T-helper 1 cell (primary cell): ENCODE results near the gene DMBT1.
"Not testable (repeated sequence)": the region's sequence is repeated elsewhere in the genome, so short reads cannot be mapped to it uniquely, and the experiment has no call there.

Source experiments
- DNase-seq, 5 donors: peaks; one replicate each; pipeline ENCODE4 v3.0.0-alpha.2; 2012 to 2020

The DMBT1 gene

DNA sequence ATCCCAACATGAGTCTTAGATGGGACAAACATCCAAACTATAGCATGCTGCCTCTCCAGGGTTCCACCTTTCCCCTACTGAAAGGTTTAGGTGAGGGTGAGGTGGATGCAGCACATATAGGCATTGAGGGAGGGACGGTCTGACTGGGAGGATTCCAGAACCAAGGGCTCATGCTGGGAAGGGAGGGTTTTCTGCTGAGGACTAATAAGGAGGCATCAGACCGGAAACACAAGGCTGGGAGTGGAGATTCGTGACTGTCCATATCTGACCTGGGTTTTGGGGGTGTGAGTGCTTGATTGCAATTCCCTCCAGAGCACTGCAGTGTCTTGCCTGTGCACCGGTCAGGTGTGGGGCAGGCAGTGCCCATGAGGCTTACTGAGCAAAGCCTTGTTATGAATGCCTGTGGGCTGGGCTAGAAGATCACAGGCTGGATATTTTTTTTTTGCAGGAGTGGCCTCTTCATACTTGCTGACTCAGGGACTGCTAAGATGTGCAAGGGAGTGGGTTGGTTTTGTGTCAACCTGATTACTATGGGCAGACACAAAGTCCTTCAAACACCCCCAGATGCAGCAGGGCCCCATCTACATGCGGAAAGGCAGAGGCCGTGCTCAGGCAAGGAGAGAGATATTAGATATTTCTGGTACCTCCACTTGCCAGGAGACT is 26.7 kb downstream of the DMBT1 start:
- no peak for DNase-seq

DNA sequence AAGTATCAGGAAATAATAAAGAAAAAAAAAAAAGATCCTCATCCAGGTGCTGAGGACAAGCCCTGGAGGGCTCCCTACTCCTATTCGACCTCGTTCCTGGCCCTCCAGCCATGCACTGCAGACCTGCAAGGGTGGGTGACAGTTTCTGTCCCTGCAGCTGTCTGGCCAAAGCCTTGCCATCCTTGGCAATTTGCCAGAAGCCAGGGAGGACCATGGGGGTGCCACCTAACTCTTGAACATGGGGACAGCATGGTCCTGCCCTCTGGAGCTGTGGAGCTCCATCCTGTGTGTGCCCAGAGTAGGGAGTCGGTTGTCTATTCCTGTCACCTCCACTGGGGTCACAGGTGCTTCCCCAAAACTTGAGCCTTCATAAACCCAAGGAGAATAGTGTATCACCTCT is 27.8 kb downstream of the DMBT1 start:
- DNase-seq: no peak

DNA sequence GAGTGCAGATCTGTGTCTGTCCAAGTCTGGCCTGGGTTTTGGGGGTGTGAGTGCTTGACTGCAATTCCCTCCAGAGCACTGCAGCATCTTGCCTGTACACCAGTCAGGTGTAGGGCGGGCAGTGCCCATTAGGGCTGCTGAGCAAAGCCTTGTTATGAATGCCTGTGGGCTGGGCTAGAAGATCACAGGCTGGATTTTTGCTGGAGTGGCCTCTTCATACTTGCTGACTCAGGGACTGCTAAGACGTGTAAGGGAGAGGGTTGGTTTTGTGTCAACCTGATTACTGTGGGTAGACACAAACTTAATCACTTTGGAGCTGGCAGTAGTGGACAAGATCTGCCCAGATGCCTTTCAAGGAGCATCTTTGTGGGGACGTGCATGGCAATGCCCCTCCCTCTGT is 29.6 kb downstream of the DMBT1 start:
- no peak for DNase-seq

DNA sequence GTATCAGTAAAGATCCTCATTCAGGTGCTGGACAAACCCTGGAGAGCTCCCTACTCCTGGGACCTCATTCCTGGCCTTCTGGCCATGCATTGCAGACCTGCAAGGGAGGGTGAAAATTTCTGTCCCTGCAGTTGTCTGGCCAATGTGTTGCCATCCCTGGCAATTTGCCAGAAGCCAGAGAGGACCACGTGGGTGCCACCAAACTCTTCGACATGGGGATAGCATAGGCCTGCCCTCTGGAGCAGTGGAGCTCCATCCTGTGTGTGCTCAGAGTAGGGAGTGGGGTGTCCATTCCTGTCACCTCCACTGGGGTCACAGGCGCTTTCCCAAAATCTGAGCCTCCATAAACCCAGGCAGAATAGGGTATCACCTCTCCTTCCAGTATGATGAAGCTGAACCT is 31.2 kb downstream of the DMBT1 start:
- no peak for DNase-seq

DNA sequence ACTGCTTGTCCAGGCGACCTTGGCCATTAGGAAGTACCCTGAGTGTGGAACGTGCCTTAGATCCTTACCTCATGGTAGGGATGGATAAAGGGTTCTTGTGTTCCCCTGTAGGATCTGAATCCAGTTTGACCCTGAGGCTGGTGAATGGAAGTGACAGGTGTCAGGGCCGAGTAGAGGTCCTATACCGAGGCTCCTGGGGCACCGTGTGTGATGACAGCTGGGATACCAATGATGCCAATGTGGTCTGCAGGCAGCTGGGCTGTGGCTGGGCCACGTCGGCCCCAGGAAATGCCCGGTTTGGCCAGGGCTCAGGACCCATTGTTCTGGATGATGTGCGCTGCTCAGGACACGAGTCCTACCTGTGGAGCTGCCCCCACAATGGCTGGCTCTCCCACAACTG is 31.6 kb downstream of the DMBT1 start:
- no peak for DNase-seq

DNA sequence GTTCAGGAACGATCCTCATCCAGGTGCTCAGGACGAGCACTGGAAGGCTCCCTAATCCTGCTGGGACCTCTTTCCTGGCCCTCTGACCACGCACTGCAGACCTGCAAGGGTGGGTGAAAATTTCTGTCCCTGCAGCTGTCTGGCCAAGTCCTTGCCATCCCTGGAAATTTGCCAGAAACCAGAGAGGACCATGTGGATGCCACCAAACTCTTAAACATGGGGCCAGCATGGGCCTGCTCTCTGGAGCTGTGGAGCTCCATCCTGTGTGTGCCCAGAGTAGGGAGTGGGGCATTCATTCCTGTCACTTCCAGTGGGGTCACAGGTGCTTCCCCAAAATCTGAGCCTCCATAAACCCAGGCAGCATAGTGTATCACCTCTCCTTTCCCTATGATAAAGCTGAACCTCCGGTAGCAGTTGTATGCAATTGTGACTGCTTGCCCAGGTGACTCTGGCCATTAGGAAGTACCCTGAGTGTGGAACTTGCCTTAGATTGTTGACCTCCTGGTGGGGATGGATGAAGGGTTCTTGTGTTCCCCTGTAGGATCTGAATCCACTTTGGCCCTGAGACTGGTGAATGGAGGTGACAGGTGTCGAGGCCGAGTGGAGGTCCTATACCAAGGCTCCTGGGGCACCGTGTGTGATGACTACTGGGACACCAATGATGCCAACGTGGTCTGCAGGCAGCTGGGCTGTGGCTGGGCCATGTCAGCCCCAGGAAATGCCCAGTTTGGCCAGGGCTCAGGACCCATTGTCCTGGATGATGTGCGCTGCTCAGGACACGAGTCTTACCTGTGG is 57.1 kb downstream of the DMBT1 start:
- no peak for DNase-seq

DNA sequence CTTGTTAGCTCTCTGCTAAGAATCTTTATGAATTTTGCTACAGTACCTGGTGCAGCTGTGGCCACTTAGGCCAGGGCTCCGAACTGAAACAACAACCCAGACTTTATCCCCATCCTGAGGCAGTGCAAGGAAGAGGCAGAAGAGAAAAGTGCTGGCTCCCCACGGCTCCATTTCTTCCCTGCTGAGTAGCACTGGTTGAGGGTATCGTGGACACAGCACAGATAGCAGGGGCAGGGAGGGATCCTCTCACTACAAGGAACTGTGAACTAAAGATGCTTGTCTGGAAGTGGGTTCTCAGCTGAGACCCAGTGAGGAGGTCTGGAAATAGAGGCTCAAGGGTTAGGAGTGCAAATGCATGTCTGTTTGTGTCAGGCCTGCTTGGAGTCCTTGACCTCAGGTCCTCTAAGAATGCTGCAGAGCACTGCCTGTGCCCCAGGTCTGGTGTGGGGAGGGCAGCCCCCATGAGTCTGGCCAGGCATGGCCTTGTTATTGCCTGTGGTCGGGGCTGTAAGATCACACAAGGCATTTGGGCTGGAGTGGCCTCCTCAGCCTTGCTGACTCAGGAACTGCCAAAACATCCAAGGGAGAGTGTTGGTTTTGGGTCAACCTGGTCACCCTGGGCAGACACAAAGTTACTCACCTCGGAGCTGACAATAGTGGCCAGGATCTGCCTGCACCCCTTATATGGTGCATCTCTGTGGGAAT is 58.1 kb downstream of the DMBT1 start:
- DNase-seq: no peak

DNA sequence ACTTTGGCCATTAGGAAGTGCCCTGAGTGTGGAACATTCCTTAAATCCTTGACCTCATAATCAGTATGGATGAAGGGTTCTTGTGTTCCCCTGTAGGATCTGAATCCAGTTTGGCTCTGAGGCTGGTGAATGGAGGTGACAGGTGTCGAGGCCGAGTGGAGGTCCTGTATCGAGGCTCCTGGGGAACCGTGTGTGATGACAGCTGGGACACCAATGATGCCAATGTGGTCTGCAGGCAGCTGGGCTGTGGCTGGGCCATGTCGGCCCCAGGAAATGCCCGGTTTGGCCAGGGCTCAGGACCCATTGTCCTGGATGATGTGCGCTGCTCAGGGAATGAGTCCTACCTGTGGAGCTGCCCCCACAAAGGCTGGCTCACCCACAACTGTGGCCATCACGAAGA is 60.4 kb downstream of the DMBT1 start:
- DNase-seq: not testable (repeated sequence)

DNA sequence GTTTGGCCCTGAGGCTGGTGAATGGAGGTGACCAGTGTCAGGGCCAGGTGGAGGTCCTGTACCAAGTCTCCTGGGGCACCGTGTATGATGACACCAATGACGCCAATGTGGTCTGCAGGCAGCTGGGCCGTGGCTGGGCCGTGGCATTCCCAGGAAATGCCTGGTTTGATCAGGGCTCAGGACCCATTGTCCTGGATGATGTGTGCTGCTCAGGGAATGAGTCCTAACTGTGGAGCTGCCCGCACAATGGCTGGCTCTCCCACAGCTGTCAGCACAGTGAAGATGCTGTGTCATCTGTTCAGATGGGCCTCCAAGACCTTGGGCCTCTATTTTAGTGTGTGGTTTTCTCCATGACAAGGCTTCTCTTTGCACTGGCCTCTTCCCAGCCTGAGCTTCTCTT is 64.0 kb downstream of the DMBT1 start:
- no peak for DNase-seq

DNA sequence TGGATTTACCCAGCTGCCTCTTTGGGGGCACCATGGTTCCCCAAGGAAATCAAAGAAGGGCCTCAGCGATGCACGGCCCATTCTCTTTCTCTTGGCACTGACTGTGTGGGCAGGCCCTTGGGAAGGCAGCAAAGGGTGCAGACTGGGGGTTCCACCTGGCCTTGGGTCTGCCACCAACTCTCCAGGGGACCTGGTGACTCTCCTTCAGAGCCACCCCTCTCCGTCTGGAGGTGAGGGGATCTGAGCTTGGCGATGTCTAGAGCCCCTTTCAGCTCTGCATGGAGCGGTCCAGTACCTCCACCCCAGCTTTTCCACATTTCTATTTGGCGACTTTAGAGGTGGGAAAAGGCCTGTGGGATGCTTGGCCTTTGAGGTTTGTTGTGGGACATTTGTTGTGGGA is 70.0 kb downstream of the DMBT1 start:
- DNase-seq: no peak

DNA sequence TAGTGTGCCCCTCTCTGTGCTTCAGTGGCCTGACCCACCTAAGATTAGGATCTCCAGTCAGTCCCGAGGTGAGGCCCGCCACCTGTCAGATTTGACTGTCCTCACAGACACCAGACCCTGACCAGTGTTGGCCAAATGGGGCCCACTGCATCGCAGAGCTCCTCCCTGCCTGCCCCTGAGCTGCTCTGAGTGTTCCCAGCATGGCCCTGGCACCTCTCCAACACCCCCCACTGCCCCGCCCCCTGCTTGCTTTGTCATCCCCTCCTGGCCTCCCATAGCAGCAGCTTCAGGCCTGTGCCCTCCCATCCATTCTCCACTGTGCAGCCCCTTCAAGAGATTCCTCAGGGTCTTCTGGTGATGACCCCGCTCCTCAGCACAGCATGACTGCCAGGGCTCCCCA is 71.5 kb downstream of the DMBT1 start:
- no peak for DNase-seq

DNA sequence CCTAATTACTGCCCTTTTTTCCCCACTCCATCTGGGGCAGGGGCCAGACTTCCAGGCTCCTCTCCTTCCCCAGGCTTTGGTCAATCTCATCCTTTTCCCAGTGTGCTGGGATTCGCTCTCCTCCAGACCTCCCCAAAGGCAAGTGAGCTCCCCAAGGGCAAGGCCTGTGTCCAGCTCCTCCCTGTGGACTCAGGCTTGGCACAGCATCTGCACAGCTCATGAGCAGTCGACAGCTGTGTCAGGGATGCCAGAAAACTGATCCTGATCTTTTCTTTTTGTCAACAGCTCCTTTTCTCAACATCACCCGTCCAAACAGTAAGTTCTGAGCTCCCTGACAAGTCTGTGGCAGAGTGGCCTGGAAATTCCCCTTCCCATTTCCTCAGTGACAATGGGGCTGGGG is 72.0 kb downstream of the DMBT1 start:
- DNase-seq: no peak

DNA sequence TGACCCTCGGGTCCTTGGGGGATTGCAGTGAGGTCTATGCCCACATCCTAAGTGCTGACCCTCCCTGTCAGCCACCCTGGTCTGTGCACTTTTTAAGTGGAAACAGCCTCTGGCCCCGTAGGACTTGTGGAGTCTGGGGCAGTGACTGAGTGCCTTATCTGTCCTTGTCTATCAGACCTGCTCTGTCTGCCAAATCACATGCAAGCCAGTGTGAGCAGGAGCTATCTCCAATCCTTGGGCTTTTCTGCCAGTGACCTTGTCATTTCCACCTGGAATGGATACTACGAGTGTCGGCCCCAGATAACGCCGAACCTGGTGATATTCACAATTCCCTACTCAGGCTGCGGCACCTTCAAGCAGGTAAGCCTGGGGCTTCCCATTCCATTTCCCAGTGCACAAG is 76.4 kb downstream of the DMBT1 start:
- DNase-seq: no peak

DNA sequence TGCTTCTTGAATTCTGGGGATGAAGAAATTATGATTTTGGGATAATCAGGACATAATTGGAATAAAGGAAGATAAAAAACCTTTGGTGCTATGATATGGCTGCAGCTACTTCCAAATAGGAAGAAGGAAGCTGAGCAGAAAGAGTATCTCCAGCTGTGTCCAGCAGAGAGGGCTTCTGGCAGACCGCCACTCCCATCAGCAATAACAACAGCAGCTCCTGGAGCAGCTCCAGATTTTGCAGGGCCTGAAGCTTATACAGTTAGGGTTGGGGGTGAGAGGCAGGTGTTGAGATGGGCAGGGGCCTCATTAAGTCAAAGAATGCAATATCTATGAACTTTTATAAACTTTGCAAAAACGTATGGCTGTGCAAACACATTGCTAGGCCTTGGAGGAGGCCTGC is 76.8 kb downstream of the DMBT1 start:
- DNase-seq: no peak

DNA sequence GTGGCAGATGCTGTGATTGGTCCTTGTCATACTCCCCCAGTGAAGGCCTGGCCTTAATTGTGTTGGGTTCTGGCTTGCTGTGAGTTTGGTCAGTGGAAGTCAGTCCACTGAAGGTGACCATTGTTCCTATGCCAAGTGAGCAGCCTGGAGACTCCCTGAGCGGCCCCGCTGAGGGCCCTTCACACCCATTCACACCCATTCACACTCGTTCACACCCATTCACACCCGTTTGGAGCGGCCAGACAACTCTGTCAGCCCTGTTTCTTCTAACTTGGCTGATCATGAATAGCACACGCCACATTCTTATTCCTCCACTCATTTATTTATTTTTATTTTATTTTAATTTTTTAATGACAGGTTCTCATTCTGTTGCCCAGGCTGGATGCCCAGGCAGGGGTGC is 77.6 kb downstream of the DMBT1 start:
- DNase-seq: no peak

DNA sequence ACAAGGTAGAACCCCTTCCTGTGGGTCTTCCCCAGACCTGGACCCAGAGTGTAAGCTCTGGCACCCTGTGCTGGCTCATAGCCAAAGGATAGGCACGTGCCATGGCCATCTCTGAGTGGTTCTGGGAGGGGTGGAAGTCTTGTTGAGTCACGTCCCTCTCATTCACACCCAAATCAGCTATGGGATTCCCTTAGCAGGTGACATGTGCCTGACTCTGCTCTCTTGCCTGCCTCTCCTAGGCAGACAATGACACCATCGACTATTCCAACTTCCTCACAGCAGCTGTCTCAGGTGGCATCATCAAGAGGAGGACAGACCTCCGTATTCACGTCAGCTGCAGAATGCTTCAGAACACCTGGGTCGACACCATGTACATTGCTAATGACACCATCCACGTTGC is 79.2 kb downstream of the DMBT1 start:
- DNase-seq: no peak

DNA sequence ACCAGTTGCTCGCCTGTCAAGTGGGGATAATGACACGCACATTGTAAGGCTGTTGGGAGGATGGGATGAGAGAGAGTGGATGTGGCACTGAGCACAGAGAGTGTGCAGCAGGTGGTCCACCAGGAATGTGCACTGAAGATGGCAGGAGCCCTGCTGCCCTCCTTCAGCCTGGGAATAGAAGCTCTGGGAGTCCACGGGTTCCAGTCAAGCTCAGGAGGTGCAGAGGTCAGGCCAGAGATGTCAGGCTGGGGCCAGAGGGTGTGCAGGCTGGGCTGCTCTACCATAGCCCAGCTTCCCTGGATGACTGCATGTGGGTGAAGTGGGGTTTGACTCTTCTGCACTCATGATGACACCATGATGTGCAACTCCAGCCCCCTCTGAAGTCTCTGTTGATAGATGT is 80.4 kb downstream of the DMBT1 start:
- no peak for DNase-seq

DNA sequence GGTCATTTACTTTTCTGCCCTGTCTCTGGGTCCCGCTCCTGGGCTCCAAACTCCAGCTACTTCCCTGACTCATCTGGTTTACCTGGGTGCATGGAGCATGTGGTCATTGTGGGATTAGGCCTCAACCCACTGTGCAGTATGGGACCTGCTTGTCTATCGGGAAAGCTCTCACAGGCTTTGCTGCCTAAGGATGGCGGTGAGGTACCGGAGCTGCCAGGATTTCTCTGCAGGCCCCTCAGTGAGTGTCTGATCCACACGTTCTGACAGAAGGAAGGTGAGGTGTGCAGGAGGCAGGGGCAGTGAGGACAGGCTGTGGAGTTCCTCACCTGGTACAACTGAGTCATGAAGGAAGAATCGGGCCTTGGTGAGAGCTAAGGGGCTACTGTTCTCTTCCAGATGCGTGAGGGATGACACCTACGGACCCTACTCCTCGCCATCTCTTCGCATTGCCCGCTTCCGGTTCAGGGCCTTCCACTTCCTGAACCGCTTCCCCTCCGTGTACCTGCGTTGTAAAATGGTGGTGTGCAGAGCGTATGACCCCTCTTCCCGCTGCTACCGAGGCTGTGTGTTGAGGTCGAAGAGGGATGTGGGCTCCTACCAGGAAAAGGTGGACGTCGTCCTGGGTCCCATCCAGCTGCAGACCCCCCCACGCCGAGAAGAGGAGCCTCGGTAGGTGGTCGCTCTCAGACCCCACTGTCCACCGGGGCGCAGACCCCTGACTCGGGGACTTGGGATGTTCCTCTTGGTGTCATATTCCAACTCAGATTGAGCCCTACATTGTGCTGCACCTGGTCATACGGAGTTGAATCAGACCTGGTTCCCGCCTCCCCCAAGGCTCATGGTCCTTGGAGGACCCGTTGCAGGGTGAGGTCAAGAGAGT is 82.4 kb downstream of the DMBT1 start:
- no peak for DNase-seq

DNA sequence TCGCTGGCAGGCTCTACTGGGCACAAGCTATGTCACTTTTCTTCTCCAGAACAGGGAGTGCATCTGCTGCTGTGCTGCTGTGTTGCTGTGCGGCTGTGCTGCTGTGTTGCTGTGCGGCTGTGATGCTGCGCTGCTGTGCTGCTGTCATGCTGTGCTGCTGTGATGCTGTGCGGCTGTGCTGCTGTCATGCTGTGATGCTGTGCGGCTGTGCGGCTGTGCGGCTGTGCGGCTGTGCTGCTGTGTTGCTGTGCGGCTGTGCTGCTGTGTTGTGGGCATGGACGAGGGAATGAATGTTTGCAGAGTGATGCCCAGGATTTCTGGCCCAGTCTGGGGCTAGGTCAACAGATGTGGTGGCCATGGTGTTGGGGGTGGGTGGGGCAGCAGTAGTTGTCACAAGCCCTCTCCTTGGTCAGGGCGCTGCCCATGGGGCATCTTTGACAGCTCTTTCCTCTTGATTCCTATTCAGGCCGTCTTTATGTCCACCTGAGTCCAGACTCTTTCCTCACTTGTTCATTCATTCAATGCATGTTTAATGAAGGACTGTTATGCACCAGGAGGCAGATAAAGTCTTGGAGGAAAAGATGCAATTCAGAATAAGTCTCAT is 83.5 kb downstream of the DMBT1 start:
- no peak for DNase-seq

DNA sequence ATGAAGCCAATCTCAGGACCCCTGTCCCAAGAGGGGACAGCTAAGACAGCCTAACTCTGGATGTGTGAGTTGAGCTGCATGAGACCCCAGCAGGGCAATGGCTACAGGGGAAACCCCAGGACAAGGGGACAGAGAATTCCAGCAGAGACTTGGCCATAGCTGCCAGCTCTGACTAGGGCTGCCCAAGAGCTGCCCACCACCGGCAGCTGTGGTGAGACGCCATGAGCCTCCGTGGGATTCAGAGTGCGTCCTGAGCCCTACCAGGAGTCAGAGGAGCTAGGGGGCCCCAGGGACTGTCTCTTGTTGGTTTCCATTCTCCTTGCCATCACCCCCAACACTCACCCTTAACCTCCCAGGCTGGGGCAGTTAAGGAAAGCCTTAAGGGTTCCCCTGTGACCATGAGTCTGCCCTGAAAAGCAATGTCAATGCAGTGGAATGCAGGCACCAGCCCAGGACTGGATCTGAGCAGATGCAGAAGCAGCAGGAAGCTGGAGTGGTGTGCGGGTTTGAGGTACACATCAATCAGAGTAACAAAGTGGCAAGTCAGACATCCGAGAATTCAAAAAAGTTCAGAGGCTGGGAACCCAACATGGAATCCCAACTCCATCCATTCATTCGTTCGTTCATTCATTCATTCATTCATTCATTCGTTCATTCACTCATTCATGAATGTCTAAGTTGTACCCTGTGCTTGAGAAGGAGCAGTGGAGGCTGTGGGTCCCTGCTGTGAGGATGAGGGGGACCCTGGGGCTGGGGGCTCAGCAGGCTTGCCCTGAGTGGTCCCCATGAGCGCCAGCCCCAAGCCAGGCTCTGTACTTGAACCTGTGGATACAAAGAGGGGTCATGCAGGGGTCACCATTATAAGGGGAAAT is 86.2 kb downstream of the DMBT1 start:
- DNase-seq: no peak

DNA sequence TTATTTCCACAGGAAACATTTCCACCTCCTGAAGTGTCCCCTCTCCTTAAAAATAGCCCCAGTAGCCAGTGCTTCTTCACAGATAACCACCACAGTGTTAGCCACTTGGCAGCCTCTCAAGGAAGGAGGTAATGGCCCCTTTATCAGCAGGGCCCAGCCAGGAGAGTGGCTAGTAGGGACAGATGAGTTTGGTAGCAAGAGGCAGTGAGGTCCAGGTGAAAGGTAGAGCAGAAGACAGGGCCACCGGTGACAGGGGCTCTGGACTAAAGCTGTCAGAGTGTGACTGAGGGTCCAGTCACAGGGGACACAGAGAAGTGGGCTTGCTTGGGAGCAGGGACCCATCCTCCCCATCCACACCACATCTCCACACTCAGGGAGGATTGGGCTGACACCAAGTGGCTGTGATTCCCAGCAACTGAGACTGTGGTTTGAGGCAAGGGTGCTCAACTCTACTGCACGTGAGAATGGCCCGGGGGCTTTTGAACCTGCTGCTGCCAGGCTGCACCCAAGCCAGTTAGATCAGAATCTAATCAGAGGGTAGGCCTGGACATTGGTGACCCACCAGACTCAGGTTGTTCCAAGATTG is 86.9 kb downstream of the DMBT1 start:
- DNase-seq: no peak
